Measurements from ENCODE around the gene TM9SF4.

Gene TM9SF4

GRCh38 chr20:32126919-32127318, 17.4 kb downstream of the TM9SF4 start:
- Histone ChIP-seq H3K27me3 (ENCODE audit: control insufficient read depth, insufficient read depth, low read length, poor library complexity, severe bottlenecking) (no peaks in the 10 kb centered on the region), H3K36me3 (ENCODE audit: control insufficient read depth, insufficient read depth, low read length) (no peaks in the 10 kb centered on the region), H3K27ac (ENCODE audit: insufficient read depth, low read depth, low read length, poor library complexity, severe bottlenecking) (no peak overlapping the region), H3K4me3 (ENCODE audit: insufficient read depth, low read depth, low read length) (no peak overlapping the region), H3K9me3 (ENCODE audit: control insufficient read depth, low read length) (no peaks in the 10 kb centered on the region), H3K4me1 (ENCODE audit: control insufficient read depth, insufficient read depth, low read length) (no peaks in the 10 kb centered on the region)
- 95 to 96% methylated on average over 8 of the region's 8 CpGs for WGBS, 2 experiments

DNA sequence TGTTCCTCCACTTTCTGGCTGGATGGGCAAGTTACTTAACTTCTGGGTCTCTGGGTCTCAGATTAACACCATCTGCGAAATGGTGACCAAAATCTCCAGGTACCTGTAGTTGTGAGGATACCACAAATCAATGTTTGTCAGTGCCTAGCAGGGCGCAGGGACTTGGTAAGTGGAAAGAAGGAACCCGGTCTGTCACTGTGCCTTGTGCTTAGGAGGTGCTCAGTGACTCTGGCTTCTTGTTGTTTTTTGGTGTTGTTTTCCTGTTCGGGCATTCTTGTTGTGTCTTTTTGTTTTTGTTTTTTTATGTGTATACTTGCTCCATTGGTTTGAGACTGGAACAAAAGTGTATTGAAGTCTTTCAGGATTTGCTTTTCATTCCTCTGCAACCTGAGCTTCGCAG, 17.8 kb downstream of the TM9SF4 start:
- Histone ChIP-seq H3K4me3 (ENCODE audit: insufficient read depth, low read depth, low read length) (no peak overlapping the region), H3K4me1 (ENCODE audit: control insufficient read depth, insufficient read depth, low read length) (no peaks in the 10 kb centered on the region), H3K27ac (ENCODE audit: insufficient read depth, low read depth, low read length, poor library complexity, severe bottlenecking) (no peak overlapping the region), H3K27me3 (ENCODE audit: control insufficient read depth, insufficient read depth, low read length, poor library complexity, severe bottlenecking) (no peaks in the 10 kb centered on the region), H3K9me3 (ENCODE audit: control insufficient read depth, low read length) (no peaks in the 10 kb centered on the region), H3K36me3 (ENCODE audit: control insufficient read depth, insufficient read depth, low read length) (no peaks in the 10 kb centered on the region)
- WGBS, 2 experiments: 88 to 89% methylated on average over 5 of the region's 5 CpGs

- 93 to 100% methylated on average over 2 of the region's 2 CpGs for WGBS, 2 experiments
- Histone ChIP-seq H3K27me3 (ENCODE audit: control insufficient read depth, insufficient read depth, low read length, poor library complexity, severe bottlenecking) (no peaks in the 10 kb centered on the region), H3K9me3 (ENCODE audit: control insufficient read depth, low read length) (no peaks in the 10 kb centered on the region), H3K4me3 (ENCODE audit: insufficient read depth, low read depth, low read length) (no peak overlapping the region), H3K4me1 (ENCODE audit: control insufficient read depth, insufficient read depth, low read length) (no peaks in the 10 kb centered on the region), H3K27ac (ENCODE audit: insufficient read depth, low read depth, low read length, poor library complexity, severe bottlenecking) (no peak overlapping the region), H3K36me3 (ENCODE audit: control insufficient read depth, insufficient read depth, low read length) (no peaks in the 10 kb centered on the region)
These were observed 18.7 kb downstream of the TM9SF4 start for GRCh38 chr20:32128167-32128566.

GRCh38 chr20:32129863-32130262, 20.3 kb downstream of the TM9SF4 start:
- WGBS, 2 experiments: 95 to 98% methylated on average over 5 of the region's 5 CpGs
- Histone ChIP-seq H3K9me3 (ENCODE audit: control insufficient read depth, low read length) (no peaks in the 10 kb centered on the region), H3K4me3 (ENCODE audit: insufficient read depth, low read depth, low read length) (no peak overlapping the region), H3K36me3 (ENCODE audit: control insufficient read depth, insufficient read depth, low read length) (no peaks in the 10 kb centered on the region), H3K27ac (ENCODE audit: insufficient read depth, low read depth, low read length, poor library complexity, severe bottlenecking) (no peak overlapping the region), H3K4me1 (ENCODE audit: control insufficient read depth, insufficient read depth, low read length) (no peaks in the 10 kb centered on the region), H3K27me3 (ENCODE audit: control insufficient read depth, insufficient read depth, low read length, poor library complexity, severe bottlenecking) (no peaks in the 10 kb centered on the region)

DNA sequence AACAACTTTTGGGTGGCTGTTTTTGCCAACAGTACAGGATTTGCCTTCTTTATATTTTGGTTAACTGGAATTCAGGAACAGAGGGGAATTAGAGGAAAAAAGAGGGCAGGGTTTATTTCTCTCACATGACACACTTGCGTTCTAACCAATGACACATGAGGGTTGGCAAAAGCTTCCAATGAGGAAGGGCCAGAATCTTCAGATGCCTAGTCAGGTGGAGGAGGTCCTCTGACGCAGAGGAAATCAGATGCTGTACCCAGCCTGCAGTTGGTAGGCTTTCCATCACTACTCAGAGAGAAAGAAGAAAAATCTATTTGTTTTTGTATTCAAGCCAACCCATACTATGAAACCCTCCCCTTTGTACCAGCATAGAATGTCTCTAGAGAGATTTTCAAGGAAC, 20.8 kb downstream of the TM9SF4 start:
- H3K27me3 ChIP-seq (ENCODE audit: control insufficient read depth, insufficient read depth, low read length, poor library complexity, severe bottlenecking): no peaks in the 10 kb centered on the region
- H3K27ac ChIP-seq (ENCODE audit: insufficient read depth, low read depth, low read length, poor library complexity, severe bottlenecking): no peak overlapping the region
- H3K4me1 ChIP-seq (ENCODE audit: control insufficient read depth, insufficient read depth, low read length): no peaks in the 10 kb centered on the region
- no peaks in the 10 kb centered on the region for H3K36me3 ChIP-seq (ENCODE audit: control insufficient read depth, insufficient read depth, low read length)
- H3K9me3 ChIP-seq (ENCODE audit: control insufficient read depth, low read length): no peaks in the 10 kb centered on the region
- 91 to 100% methylated on average over 2 of the region's 2 CpGs for WGBS, 2 experiments
- no peak overlapping the region for H3K4me3 ChIP-seq (ENCODE audit: insufficient read depth, low read depth, low read length)

GRCh38 chr20:32130965-32131364, 21.5 kb downstream of the TM9SF4 start:
- Histone ChIP-seq H3K4me3 (ENCODE audit: insufficient read depth, low read depth, low read length) (no peak overlapping the region), H3K27ac (ENCODE audit: insufficient read depth, low read depth, low read length, poor library complexity, severe bottlenecking) (no peak overlapping the region), H3K27me3 (ENCODE audit: control insufficient read depth, insufficient read depth, low read length, poor library complexity, severe bottlenecking) (no peaks in the 10 kb centered on the region), H3K4me1 (ENCODE audit: control insufficient read depth, insufficient read depth, low read length) (no peaks in the 10 kb centered on the region), H3K9me3 (ENCODE audit: control insufficient read depth, low read length) (no peaks in the 10 kb centered on the region), H3K36me3 (ENCODE audit: control insufficient read depth, insufficient read depth, low read length) (no peaks in the 10 kb centered on the region)
- 93 to 96% methylated on average over 2 of the region's 2 CpGs for WGBS, 2 experiments

DNA sequence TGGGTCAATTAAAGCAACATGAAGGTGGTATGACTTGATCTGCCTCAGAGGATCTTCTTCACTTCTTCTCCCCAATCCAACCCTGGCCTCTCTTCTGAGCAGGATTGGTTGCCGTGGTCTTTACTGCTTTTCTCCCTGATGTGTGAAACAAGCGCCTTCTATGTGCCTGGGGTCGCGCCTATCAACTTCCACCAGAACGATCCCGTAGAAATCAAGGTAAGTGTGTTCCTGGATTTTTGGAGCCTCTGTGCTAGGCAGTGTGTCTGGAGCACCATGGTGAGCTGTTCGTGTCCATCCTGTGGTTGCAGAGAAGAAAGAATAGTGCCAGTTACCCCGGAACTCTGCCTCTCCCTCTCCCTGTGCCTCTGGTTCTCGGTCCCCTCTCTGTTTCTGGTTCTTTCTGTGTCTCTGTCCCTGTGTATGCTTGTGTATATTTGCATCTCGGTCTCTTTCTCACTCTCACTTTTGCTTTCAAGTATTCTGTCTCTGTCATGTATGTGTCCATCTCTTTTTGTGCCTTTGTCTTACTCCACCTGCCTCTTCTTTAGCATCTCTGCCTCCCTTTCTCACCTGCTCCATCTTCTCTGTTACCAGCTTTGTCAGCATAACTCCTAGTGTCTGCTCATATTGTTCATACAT, 23.5 kb downstream of the TM9SF4 start:
- Histone ChIP-seq H3K4me3 (ENCODE audit: insufficient read depth, low read depth, low read length) (no peak overlapping the region), H3K36me3 (ENCODE audit: control insufficient read depth, insufficient read depth, low read length) (peaks cover 15% of the 10 kb centered on the region), H3K27me3 (ENCODE audit: control insufficient read depth, insufficient read depth, low read length, poor library complexity, severe bottlenecking) (no peaks in the 10 kb centered on the region), H3K4me1 (ENCODE audit: control insufficient read depth, insufficient read depth, low read length) (no peaks in the 10 kb centered on the region), H3K27ac (ENCODE audit: insufficient read depth, low read depth, low read length, poor library complexity, severe bottlenecking) (no peak overlapping the region), H3K9me3 (ENCODE audit: control insufficient read depth, low read length) (no peaks in the 10 kb centered on the region)
- 94% methylated on average over 10 of the region's 10 CpGs for WGBS, 2 experiments

GRCh38 chr20:32134026-32134425, 24.5 kb downstream of the TM9SF4 start:
- WGBS, 2 experiments: 94 to 96% methylated on average over 5 of the region's 5 CpGs

DNA sequence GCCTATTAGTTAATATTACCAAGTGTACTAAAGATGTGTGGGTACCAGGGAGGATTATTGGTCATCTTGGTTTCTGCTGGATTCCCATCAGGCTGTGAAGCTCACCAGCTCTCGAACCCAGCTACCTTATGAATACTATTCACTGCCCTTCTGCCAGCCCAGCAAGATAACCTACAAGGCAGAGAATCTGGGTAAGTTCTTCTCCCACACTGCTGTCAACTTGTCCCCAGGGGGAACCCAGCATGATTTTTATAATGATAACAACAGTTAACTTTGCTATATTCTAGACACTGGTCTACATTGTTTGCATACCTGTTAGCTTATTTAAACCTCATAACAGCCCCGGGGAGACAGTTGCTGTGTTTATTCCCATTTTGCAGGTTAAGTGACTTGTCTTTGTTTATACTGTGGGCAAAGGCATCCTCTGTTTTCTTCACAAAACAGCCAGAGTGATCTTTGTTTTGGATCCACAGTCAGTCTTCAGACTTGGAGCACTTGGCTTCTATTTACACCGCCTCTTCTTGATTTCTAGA, 26.5 kb downstream of the TM9SF4 start:
- Histone ChIP-seq H3K36me3 (ENCODE audit: control insufficient read depth, insufficient read depth, low read length) (peaks cover 30% of the 10 kb centered on the region), H3K27me3 (ENCODE audit: control insufficient read depth, insufficient read depth, low read length, poor library complexity, severe bottlenecking) (no peaks in the 10 kb centered on the region), H3K4me3 (ENCODE audit: insufficient read depth, low read depth, low read length) (no peak overlapping the region), H3K4me1 (ENCODE audit: control insufficient read depth, insufficient read depth, low read length) (no peaks in the 10 kb centered on the region), H3K9me3 (ENCODE audit: control insufficient read depth, low read length) (no peaks in the 10 kb centered on the region), H3K27ac (ENCODE audit: insufficient read depth, low read depth, low read length, poor library complexity, severe bottlenecking) (no peak overlapping the region)
- WGBS, 2 experiments: 91 to 96% methylated on average over 3 of the region's 3 CpGs

More at GRCh38 chr20:32134026-32134425, 24.5 kb downstream of the TM9SF4 start:
- Histone ChIP-seq H3K27ac (ENCODE audit: insufficient read depth, low read depth, low read length, poor library complexity, severe bottlenecking) (no peak overlapping the region), H3K27me3 (ENCODE audit: control insufficient read depth, insufficient read depth, low read length, poor library complexity, severe bottlenecking) (no peaks in the 10 kb centered on the region), H3K9me3 (ENCODE audit: control insufficient read depth, low read length) (no peaks in the 10 kb centered on the region), H3K4me1 (ENCODE audit: control insufficient read depth, insufficient read depth, low read length) (no peaks in the 10 kb centered on the region), H3K36me3 (ENCODE audit: control insufficient read depth, insufficient read depth, low read length) (peaks cover 15% of the 10 kb centered on the region), H3K4me3 (ENCODE audit: insufficient read depth, low read depth, low read length) (no peak overlapping the region)

DNA sequence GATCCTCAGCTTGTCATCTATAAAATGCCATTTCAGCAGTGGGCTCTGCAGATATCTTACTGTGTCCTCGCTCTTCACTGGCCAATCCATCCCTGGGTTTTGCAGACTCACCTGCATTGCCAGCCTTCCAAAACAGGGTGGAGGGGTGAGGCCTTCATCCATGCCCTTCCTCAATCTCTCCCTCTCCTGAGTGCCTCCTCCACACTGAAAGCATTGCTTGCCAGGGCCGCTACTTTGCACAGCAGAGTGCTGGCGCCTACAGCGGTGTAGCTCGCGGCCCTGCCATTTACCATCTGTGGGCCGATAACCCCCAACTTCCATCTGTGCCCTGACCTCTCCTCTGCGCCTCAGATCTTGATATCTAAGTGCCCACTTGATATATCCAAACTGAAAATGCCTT, 29.4 kb downstream of the TM9SF4 start:
- H3K9me3 ChIP-seq (ENCODE audit: control insufficient read depth, low read length): no peaks in the 10 kb centered on the region
- peaks cover 45% of the 10 kb centered on the region for H3K36me3 ChIP-seq (ENCODE audit: control insufficient read depth, insufficient read depth, low read length)
- WGBS, 2 experiments: 94 to 96% methylated on average over 8 of the region's 8 CpGs
- H3K4me3 ChIP-seq (ENCODE audit: insufficient read depth, low read depth, low read length): no peak overlapping the region
- no peaks in the 10 kb centered on the region for H3K27me3 ChIP-seq (ENCODE audit: control insufficient read depth, insufficient read depth, low read length, poor library complexity, severe bottlenecking)
- H3K4me1 ChIP-seq (ENCODE audit: control insufficient read depth, insufficient read depth, low read length): no peaks in the 10 kb centered on the region
- no peak overlapping the region for H3K27ac ChIP-seq (ENCODE audit: insufficient read depth, low read depth, low read length, poor library complexity, severe bottlenecking)
